Natural killer cell (primary cell): ENCODE measurements around the gene DEFB114. TPM values are rescaled to one million over a fixed set of nuclear protein-coding genes. Genes with fewer than 3 reads are reported as not detected.

Source experiments
- ATAC-seq, 3 donors: fragments of 150-1000 bp in 2 of 3; fragments of 200-7000 bp in 1 of 3; cut with Tn5 transposase; 1 replicate in 1 of 3; 2 replicates in 2 of 3; pipeline ENCODE4 v1.10.0; 2021; ENCODE audit warnings: mild to moderate bottlenecking in 2 of 3, moderate library complexity in 2 of 3
- DNase-seq, 2 donors: peaks; one replicate each; pipeline versions ENCODE4 v3.0.0 to v3.0.0-alpha.2; 2013 to 2021; ENCODE audit warnings: mixed read lengths in 1 of 2
- H3K27ac ChIP-seq: one replicate; pipeline ENCODE4 v1.5.1; 2013; ENCODE audit warnings: mild to moderate bottlenecking, low read length
- H3K27me3 ChIP-seq: one replicate; pipeline ENCODE4 v1.6.1; 2013; ENCODE audit warnings: low read length; ENCODE audit not compliant: control insufficient read depth, insufficient read depth
- H3K36me3 ChIP-seq: one replicate; pipeline ENCODE4 v1.6.1; 2013; ENCODE audit warnings: low read length; ENCODE audit not compliant: control insufficient read depth, insufficient read depth
- H3K4me1 ChIP-seq: one replicate; pipeline ENCODE4 v1.6.1; 2013; ENCODE audit warnings: low read length; ENCODE audit not compliant: control insufficient read depth, insufficient read depth
- H3K4me3 ChIP-seq: one replicate; pipeline ENCODE4 v1.5.1; 2013; ENCODE audit warnings: low read length
- H3K9me3 ChIP-seq: one replicate; pipeline ENCODE4 v1.6.1; 2013; ENCODE audit warnings: low read length; ENCODE audit not compliant: control insufficient read depth, insufficient read depth
- H3K27ac Mint-ChIP-seq, 2 donors: one replicate each; pipeline ENCODE4 v1.8.0; 2022; ENCODE audit warnings: mild to moderate bottlenecking in 2 of 2, mixed read lengths in 2 of 2, moderate library complexity in 1 of 2
- H3K27me3 Mint-ChIP-seq, 2 donors: one replicate each; pipeline ENCODE4 v1.8.0; 2022; ENCODE audit warnings: low read depth in 2 of 2, mixed read lengths in 2 of 2
- H3K36me3 Mint-ChIP-seq: one replicate; pipeline ENCODE4 v1.8.0; 2022; ENCODE audit warnings: mixed read lengths
- H3K4me1 Mint-ChIP-seq, 2 donors: one replicate each; pipeline ENCODE4 v1.8.0; 2022; ENCODE audit warnings: mixed read lengths in 2 of 2
- H3K4me3 Mint-ChIP-seq: one replicate; pipeline ENCODE4 v1.8.0; 2022; ENCODE audit warnings: mild to moderate bottlenecking, moderate library complexity, mixed read lengths
- H3K9me3 Mint-ChIP-seq, 2 donors: one replicate each; pipeline ENCODE4 v1.8.0; 2022; ENCODE audit warnings: mixed read lengths in 2 of 2
- WGBS: methylation state at CpG from one replicate; pipeline ENCODE4 v1.1.7; 2013; ENCODE audit warnings: missing lambda C conversion rate; ENCODE audit not compliant: insufficient coverage; 5-methylcytosine and 5-hydroxymethylcytosine counted together
- intact Hi-C: fragments of 100-400 bp; cut with micrococcal nuclease; formaldehyde crosslinking; loops from one replicate; pipeline ENCODE4 v1.14.2; 2022
- total RNA-seq, 4 donors: library from RNA; stranded (reverse); fragments of 120-200 nt in 1 of 4; gene quantifications; one replicate each; pipeline versions ENCODE4 v1.2.3 to v1.2.4, GENCODE V29; 2013 to 2022
- TF ChIP-seq, protein P1 (sequence below): fragments of 200-600 bp; IDR thresholded peaks from one replicate; pipeline ENCODE4 v1.8.0; 2022; ENCODE audit warnings: antibody characterized with exemption

DEFB114 gene
- total RNA-seq, 3 donors from 2014 or later (not counting 1 experiment from before 2014, with no cell fraction given): not detected

DNA sequence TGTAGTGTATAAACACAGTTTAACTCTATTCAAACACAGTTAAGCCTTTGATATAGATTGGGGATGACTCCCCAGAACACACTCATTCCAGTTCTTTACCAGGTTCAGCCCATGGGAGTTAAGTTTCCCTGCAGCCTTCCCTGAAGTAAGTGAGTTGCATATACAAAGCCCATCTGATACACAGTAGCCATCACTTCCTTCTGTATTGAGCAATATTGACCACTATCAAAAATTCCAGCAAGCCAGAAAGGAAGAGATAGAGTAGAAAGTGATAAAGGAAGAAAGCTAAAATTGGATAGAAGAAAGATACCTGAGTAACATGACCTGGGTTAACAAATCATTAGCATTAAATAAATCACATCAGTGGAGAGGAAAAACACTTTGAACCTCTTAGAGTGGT lies 34.6 kb downstream of the DEFB114 start:
- no peaks in the 10 kb centered on the region for H3K36me3 ChIP-seq
- H3K4me3 ChIP-seq: no peak overlapping the region
- Mint-ChIP-seq H3K36me3 (no peaks in the 10 kb centered on the region), H3K4me3 (no peak overlapping the region), H3K27me3 (no peaks in the 10 kb centered on the region), H3K27ac (no peak overlapping the region), H3K4me1 (no peaks in the 10 kb centered on the region), H3K9me3 (peaks cover 10 to 11% of the 10 kb centered on the region in 2 donors)
- no peak for DNase-seq
- TF ChIP-seq, protein P1, sequence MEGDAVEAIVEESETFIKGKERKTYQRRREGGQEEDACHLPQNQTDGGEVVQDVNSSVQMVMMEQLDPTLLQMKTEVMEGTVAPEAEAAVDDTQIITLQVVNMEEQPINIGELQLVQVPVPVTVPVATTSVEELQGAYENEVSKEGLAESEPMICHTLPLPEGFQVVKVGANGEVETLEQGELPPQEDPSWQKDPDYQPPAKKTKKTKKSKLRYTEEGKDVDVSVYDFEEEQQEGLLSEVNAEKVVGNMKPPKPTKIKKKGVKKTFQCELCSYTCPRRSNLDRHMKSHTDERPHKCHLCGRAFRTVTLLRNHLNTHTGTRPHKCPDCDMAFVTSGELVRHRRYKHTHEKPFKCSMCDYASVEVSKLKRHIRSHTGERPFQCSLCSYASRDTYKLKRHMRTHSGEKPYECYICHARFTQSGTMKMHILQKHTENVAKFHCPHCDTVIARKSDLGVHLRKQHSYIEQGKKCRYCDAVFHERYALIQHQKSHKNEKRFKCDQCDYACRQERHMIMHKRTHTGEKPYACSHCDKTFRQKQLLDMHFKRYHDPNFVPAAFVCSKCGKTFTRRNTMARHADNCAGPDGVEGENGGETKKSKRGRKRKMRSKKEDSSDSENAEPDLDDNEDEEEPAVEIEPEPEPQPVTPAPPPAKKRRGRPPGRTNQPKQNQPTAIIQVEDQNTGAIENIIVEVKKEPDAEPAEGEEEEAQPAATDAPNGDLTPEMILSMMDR: no peak
- ATAC-seq: no peak
- no peaks in the 10 kb centered on the region for H3K4me1 ChIP-seq
- intact Hi-C loops: no loop called here
- no peaks in the 10 kb centered on the region for H3K27me3 ChIP-seq
- H3K9me3 ChIP-seq: no peaks in the 10 kb centered on the region
- no peak overlapping the region for H3K27ac ChIP-seq

DNA sequence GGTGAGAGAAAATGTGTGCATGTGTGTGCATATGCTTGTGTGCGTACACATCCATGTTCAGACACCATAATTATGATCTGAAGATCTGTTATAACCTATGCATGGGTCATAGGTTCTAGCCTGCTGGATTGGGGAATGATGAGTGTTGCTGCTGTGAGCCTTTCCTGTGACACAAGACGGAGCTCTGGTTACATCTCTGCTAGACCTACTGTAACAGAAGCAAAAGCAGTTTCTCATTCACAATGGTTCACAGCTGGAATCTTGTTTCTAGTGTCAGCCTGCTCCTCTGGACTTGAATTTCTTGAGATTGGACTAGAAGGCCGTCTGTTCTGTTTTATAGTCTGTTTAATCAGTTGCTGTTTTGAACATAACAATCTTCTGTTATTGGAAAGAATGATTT lies 40.1 kb downstream of the DEFB114 start:
- Mint-ChIP-seq H3K27me3 (no peaks in the 10 kb centered on the region), H3K4me3 (no peak overlapping the region), H3K27ac (no peak overlapping the region), H3K36me3 (no peaks in the 10 kb centered on the region), H3K4me1 (no peaks in the 10 kb centered on the region), H3K9me3 (peaks cover 12 to 16% of the 10 kb centered on the region in 2 donors)
- Histone ChIP-seq H3K4me3 (no peak overlapping the region), H3K4me1 (no peaks in the 10 kb centered on the region), H3K27ac (no peak overlapping the region), H3K27me3 (no peaks in the 10 kb centered on the region), H3K36me3 (no peaks in the 10 kb centered on the region), H3K9me3 (no peaks in the 10 kb centered on the region)
- WGBS: 90% methylated on average over 3 of the region's 3 CpGs
- DNase-seq (no peak), ATAC-seq (no peak)
- TF ChIP-seq, protein P1: no peak
- intact Hi-C loops: no loop called here

DNA sequence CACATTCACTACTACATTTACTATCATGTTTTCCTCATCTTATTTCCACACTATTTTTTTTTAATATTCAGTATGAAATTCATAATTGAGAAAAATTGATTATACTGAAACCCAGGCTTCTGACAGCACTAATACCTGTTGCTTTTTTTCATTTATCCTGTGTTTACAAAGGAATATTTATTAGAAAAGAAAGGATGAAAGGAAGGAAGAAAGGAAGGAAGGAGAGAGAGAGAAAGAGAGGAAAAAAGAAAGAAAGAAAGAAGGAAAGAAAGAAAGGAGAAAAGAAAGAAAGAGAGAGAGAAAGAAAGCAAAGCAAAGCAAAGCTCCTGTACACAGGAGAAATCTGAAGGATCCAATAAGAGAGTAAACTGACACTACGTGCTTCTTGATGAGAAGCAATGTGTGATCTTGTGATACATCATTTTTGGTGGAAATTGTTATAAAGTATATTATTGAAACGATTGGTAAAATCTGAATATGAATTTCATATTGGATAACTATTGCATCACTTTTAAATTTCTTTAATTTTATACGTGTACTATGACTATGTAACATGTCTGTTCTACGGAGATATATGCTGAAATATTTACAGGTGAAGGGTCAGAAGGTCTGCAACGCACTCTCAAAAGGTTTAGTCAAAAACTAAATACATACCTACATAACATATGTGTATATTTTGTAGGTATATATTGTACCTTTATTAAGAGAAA lies 43.9 kb downstream of the DEFB114 start:
- Histone ChIP-seq H3K27ac (no peak overlapping the region), H3K27me3 (no peaks in the 10 kb centered on the region), H3K9me3 (no peaks in the 10 kb centered on the region), H3K4me1 (no peaks in the 10 kb centered on the region), H3K36me3 (no peaks in the 10 kb centered on the region), H3K4me3 (no peak overlapping the region)
- WGBS: 100% methylated on average over 1 of the region's 5 CpGs
- H3K9me3 Mint-ChIP-seq: peaks cover 11 to 20% of the 10 kb centered on the region in 2 donors
- no peaks in the 10 kb centered on the region for H3K4me1 Mint-ChIP-seq
- ATAC-seq: no peak
- H3K27me3 Mint-ChIP-seq: no peaks in the 10 kb centered on the region
- H3K27ac Mint-ChIP-seq: no peak overlapping the region
- H3K4me3 Mint-ChIP-seq: no peak overlapping the region
- intact Hi-C loops: no loop called here
- TF ChIP-seq, protein P1: no peak
- H3K36me3 Mint-ChIP-seq: no peaks in the 10 kb centered on the region
- no peak for DNase-seq

- DNase-seq (no peak), ATAC-seq (no peak)
- no peaks in the 10 kb centered on the region for H3K4me1 ChIP-seq
- H3K36me3 ChIP-seq: no peaks in the 10 kb centered on the region
- no peak overlapping the region for H3K27ac ChIP-seq
- no peaks in the 10 kb centered on the region for H3K27me3 ChIP-seq
- Mint-ChIP-seq H3K9me3 (peaks cover 11 to 20% of the 10 kb centered on the region in 2 donors), H3K4me3 (no peak overlapping the region), H3K4me1 (no peaks in the 10 kb centered on the region), H3K27me3 (no peaks in the 10 kb centered on the region), H3K36me3 (no peaks in the 10 kb centered on the region), H3K27ac (no peak overlapping the region)
- intact Hi-C loops: no loop called here
- H3K9me3 ChIP-seq: no peaks in the 10 kb centered on the region
- 74% methylated on average over 3 of the region's 4 CpGs for WGBS
- TF ChIP-seq, protein P1: no peak
- H3K4me3 ChIP-seq: no peak overlapping the region
Observed at GRCh38 chr6:49919261-49919660, 44.7 kb downstream of the DEFB114 start.
